ENCODE data around the gene OR14J1.
"Not testable (repeated sequence)": the region's sequence is repeated elsewhere in the genome, so short reads cannot be mapped to it uniquely, and the experiment has no call there.

The OR14J1 gene

DNA sequence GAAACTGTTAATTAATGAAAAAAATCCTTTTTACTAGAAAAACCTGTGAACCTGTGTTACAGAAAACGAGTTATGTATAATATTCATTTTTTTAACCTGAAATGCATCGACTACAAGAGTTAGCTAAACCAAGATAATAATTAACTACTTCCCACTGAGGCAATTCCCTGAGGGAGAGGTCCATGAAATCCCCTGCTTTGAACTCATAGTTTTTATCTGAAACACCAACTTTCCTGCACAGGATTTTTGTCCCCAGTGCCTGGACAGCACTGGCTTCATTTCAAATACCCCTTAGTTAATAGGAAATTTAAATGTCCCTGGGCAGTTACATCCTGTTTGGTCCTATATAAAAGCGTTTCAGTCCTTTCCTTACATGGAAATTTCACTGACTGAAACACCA lies at the start of gene OR14J1:
TSS of gene OR14J1 (plus strand) at position 386 of the 400 bp plus-strand sequence. CDS start 4,989 bp downstream, outside the sequence.
- DNase-seq (ENCODE audit: low read depth in 2 of 2): no peak

DNA sequence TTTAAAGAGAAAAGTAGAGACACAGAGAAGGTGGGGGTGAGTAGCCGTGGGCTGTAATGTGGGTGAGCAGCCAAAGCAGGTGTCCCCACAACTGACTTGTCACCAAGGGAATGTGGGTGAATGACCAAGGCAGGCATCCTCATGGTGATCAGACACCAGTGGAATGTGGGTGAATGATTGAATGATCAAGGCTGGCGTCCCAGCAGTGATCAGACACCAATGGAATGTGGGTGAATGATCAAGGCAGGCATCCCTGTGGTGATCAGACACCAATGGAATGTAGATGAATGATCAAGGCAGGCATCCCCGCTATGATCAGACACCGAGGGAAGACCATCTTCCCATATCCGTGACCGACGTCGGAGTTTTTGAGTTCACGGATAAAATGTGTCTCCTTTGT lies 49.8 kb upstream of the OR14J1 start:
- no peak for DNase-seq (ENCODE audit: low read depth in 2 of 2)

- DNase-seq (ENCODE audit: low read depth in 2 of 2): no peak
Measured at GRCh38 chr6:29255530-29255929, 46.0 kb upstream of the OR14J1 start.

DNA sequence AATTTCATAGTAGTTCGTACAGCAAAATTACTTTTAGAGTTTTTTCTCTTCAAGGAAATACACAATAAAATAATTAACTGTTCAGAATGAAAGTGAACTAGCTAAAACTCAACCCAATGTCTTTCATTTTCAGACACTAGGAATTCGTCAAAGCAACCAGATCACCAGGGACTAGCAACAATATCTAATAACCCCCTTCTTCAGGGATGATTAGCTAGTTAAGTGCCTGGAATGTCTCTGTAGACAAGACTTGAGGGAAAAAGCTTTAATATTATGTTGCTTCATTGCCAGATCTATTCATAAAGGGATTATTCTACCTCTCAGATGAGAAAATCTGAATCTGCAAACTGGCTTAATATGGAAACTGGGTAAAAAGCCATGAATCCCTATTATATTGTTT lies 41.8 kb upstream of the OR14J1 start:
- no peak for DNase-seq (ENCODE audit: low read depth in 2 of 2)

DNA sequence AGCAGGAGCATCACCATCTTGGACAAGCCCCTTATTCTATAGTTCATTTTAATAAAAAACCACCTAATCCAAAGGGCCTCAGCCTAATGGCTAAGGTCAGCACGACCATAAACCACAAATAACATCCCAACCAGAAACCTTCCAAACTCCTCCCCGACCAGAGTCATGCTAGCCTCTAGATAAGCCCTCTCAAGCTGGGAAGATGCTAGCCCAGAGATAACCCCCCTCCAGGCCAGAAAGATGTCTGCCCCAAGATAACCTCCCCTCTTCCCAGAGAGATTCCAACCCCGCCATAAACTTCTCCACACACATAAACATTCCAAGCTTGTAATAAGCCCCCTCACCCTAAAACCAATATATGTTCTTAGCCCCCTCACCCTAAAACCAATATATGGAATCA lies 38.5 kb upstream of the OR14J1 start:
- no peak for DNase-seq (ENCODE audit: low read depth in 2 of 2)

DNA sequence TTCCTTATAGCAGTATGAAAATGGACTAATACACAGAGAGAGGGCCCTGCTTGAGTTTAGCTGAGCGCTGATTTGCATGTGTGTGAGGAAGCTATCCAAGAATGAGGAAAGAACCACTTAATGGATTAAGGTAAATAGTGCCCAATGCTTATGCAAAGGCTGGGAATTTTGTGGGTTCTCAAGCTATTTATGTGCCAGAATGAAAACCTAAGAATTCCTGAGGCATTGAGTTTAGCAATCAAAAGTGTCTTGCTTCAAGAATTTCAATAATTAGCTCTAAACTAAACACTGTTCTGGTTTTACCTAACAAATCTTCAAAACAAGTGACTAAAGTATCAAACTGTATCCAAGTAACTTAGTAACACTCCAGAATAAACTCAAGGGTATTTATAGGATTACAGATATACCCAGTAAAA lies 7.0 kb upstream of the OR14J1 start:
- no peak for DNase-seq (ENCODE audit: low read depth in 2 of 2)

DNA sequence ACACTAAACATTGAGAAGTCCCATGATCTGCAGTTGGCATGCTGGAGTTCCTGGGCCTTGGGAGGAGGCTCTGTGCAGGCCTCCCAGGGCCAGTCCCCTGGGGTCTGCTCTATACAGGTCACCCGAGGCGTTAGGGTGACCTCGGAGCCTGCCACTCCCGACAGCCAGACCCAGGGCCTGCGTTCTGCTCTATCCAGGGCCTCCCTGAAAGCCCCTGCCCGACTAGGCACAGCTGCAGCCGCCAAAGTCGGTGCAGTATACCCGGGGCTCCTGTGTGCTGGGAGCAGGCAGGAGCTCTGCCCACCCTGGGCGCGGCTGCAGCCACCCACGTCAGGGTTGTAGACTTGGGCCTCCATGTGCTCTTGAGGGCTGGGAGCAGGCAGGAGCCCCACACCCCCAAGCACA lies 6.3 kb upstream of the OR14J1 start:
- no peak for DNase-seq (ENCODE audit: low read depth in 2 of 2)

GRCh38 chr6:29295623-29296022 lies 5.9 kb upstream of the OR14J1 start:
- no peak for DNase-seq (ENCODE audit: low read depth in 2 of 2)

DNA sequence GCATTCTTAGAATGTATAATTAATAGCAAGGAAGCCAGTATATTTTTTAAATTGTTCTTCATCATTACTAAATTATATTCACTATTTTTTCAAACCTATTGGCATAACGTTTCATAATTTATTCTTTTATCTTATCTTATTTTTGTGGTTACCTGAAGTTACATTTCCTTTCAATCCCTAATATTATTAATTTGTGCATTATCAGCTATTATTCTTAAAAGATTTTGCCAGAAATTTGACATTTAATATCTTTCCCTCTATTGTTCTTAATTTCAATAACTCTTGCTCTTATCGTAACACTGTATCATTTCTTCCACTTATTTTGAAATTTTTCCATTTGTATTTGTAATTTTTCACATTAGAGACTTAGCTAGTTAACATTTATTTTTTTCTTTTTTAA lies 18.4 kb downstream of the OR14J1 start:
- DNase-seq (ENCODE audit: low read depth in 2 of 2): no peak

- DNase-seq (ENCODE audit: low read depth in 2 of 2): not testable (repeated sequence)
Measured at GRCh38 chr6:29323332-29323731, 21.8 kb downstream of the OR14J1 start.

DNA sequence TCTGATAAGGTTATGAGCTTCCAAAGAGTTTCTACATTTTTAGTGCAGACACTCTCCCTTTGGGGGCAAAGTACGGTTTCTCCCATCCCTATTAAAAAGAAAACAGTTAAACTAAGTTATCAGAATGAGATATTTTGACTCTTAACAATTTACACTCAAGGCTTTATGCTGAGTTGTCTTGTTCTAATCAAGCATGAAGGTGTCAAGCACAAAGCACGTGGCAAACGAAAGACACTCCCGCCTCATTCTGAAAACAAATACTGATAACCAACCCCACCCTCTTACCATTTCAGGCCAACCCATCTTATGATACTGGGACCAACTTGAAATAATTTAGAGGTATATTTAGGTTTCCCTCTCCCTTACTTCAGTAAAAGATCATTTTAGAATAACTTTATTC lies 24.3 kb downstream of the OR14J1 start:
- DNase-seq (ENCODE audit: low read depth in 2 of 2): no peak

DNA sequence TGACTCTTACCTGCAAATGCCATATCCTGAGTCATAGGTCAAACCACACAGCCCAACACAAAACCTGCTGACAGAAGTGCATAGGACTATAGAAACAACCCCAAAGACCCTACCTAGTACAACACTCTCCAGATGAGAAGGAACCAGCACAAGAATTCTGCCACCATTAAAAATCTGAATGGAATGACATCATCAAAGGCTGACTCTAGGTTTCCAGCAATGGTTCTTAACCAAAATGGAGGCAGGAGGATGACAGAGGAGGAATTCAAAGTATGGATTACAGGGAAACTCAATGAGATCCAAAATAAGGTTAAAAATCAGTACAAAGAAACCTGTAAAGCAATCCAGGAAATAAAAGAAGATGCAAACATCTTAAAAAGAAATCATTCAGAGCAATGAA lies 31.2 kb downstream of the OR14J1 start:
- DNase-seq (ENCODE audit: low read depth in 2 of 2): no peak

- DNase-seq (ENCODE audit: low read depth in 2 of 2): no peak
Measured at GRCh38 chr6:29336269-29336668, 34.8 kb downstream of the OR14J1 start.

GRCh38 chr6:29345380-29345779 lies 43.9 kb downstream of the OR14J1 start:
- DNase-seq (ENCODE audit: low read depth in 2 of 2): no peak

GRCh38 chr6:29349348-29349747 lies 47.8 kb downstream of the OR14J1 start:
- not testable (repeated sequence) for DNase-seq (ENCODE audit: low read depth in 2 of 2)

DNA sequence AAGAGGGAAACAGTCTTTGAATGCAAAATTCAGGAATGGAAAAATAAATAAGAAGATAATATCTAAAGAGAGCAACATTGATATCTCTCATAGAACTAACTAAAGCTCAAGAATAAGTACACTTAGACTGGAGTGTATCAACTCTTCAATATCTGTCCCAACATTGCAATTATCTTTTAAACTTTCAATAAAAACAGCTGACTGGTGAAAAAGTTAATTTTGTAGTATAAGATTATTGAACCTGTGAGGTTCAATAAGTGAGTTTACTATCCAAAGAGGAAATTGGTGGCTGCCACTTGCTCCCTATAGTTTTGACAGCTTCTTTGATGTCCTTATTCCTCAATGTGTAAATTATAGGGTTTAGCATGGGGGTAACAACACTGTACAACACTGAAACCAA lies 53.5 kb downstream of the OR14J1 start:
- no peak for DNase-seq (ENCODE audit: low read depth in 2 of 2)

GRCh38 chr6:29355603-29356002 lies 54.1 kb downstream of the OR14J1 start:
- DNase-seq (ENCODE audit: low read depth in 2 of 2): no peak
